Embryonic facial prominence (tissue), 1 donor: ENCODE results near the gene TIMM8B.
A peak's percentile ranks its signal among the peaks of the same experiment; 100 is the strongest.
"Not testable (repeated sequence)": the region's sequence is repeated elsewhere in the genome, so short reads cannot be mapped to it uniquely, and the experiment has no call there.

Experiments
- DNase-seq: peaks from one replicate; pipeline ENCODE4 v3.0.0-alpha.2; 2016; ENCODE audit errors: extremely low spot score

The TIMM8B gene

GRCh38 chr11:112082729-112083128 is 3.8 kb downstream of the TIMM8B start:
- DNase-seq, result no peak

- DNase-seq, result peak; percentile 88
These were observed 12.4 kb downstream of the TIMM8B start, which contains the start of the genes NKAPD1 and PIH1D2 for GRCh38 chr11:112073941-112074811. Gene NKAPD1, plus strand, starts transcription at chr11:112074299. Its CDS starts 1,276 bp downstream, at chr11:112075575. Gene PIH1D2, minus strand, starts transcription at chr11:112074017. Its CDS starts 843 bp downstream, at chr11:112073174.

- no peak for DNase-seq
These were observed 23.6 kb downstream of the TIMM8B start for GRCh38 chr11:112062923-112063322.

GRCh38 chr11:112058103-112058502 is 28.5 kb downstream of the TIMM8B start:
- DNase-seq, result no peak

GRCh38 chr11:112057170-112057569 is 29.4 kb downstream of the TIMM8B start:
- no peak for DNase-seq

GRCh38 chr11:112051768-112052167 is 34.8 kb downstream of the TIMM8B start:
- DNase-seq, result no peak

- DNase-seq, result no peak
These were observed 35.8 kb downstream of the TIMM8B start for GRCh38 chr11:112050721-112051120.

- DNase-seq, result no peak
These were observed 36.8 kb downstream of the TIMM8B start for GRCh38 chr11:112049777-112050176.

GRCh38 chr11:112048256-112048655 is 38.3 kb downstream of the TIMM8B start:
- DNase-seq, result not testable (repeated sequence)

GRCh38 chr11:112046647-112047046 is 39.9 kb downstream of the TIMM8B start:
- not testable (repeated sequence) for DNase-seq

GRCh38 chr11:112044961-112045360 is 41.6 kb downstream of the TIMM8B start:
- DNase-seq, result no peak

GRCh38 chr11:112042961-112043304 is 43.6 kb downstream of the TIMM8B start:
- no peak for DNase-seq

- DNase-seq, result no peak
These were observed 44.2 kb downstream of the TIMM8B start for GRCh38 chr11:112042161-112042960.

GRCh38 chr11:112037527-112037926 is 49.0 kb downstream of the TIMM8B start:
- no peak for DNase-seq
